Nephron (organoid): ENCODE measurements around the gene DDX21.
"Not testable (repeated sequence)": the region's sequence is repeated elsewhere in the genome, so short reads cannot be mapped to it uniquely, and the experiment has no call there.

Source experiments
- H3K27ac Mint-ChIP-seq, 3 experiments: 2 replicates each; pipeline ENCODE4 v1.8.0; 2020; ENCODE audit warnings: mixed read lengths in 3 of 3, mild to moderate bottlenecking in 2 of 3, moderate library complexity in 1 of 3
- H3K27me3 Mint-ChIP-seq: 2 replicates; pipeline ENCODE4 v1.8.0; 2021; ENCODE audit warnings: low read depth, mild to moderate bottlenecking, moderate library complexity, mixed read lengths
- H3K36me3 Mint-ChIP-seq: 2 replicates; pipeline ENCODE4 v1.8.0; 2020; ENCODE audit warnings: low read depth, mixed read lengths
- H3K4me1 Mint-ChIP-seq: 2 replicates; pipeline ENCODE4 v1.8.0; 2020; ENCODE audit warnings: mixed read lengths
- H3K4me3 Mint-ChIP-seq, 3 experiments: 2 replicates each; pipeline ENCODE4 v1.8.0; 2020; ENCODE audit warnings: mild to moderate bottlenecking in 3 of 3, mixed read lengths in 3 of 3, moderate library complexity in 2 of 3
- H3K9me3 Mint-ChIP-seq: 2 replicates; pipeline ENCODE4 v1.8.0; 2020; ENCODE audit warnings: mixed read lengths
- TF ChIP-seq, protein P1 (sequence below), 3 experiments: fragments of 200-600 bp; sonication (generic); IDR thresholded peaks; one replicate each; pipeline ENCODE4 v1.5.0; 2021; ENCODE audit warnings: antibody characterized with exemption in 3 of 3; ENCODE audit not compliant: unreplicated experiment in 3 of 3

DDX21 gene

DNA sequence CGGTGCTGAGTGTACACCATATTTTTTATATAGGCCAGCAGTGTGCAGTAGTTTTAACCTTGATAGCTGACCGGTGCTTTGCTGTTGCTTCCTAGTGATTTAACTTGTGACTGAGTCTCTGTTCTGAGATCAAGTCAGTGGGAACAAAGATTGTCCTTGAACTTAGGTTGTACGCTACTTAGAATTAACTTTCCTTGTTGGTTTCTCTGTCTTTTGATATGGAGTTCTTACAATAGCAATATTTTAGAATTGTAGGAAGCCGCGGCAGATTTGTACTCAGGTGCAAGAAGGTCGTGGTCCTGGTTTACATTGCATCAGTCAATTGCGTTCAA lies 1.3 kb downstream of the DDX21 start:
- peak overlapping the region; percentile 85 to 95 (median 94) for H3K27ac Mint-ChIP-seq
- peak overlapping the region; percentile 99 to 100 (median 99) for H3K4me3 Mint-ChIP-seq
- H3K4me1 Mint-ChIP-seq, result peaks cover 15% of the 10 kb centered on the region
- H3K36me3 Mint-ChIP-seq, result peaks cover 23% of the 10 kb centered on the region
- no peaks in the 10 kb centered on the region for H3K9me3 Mint-ChIP-seq
- TF ChIP-seq, protein P1, sequence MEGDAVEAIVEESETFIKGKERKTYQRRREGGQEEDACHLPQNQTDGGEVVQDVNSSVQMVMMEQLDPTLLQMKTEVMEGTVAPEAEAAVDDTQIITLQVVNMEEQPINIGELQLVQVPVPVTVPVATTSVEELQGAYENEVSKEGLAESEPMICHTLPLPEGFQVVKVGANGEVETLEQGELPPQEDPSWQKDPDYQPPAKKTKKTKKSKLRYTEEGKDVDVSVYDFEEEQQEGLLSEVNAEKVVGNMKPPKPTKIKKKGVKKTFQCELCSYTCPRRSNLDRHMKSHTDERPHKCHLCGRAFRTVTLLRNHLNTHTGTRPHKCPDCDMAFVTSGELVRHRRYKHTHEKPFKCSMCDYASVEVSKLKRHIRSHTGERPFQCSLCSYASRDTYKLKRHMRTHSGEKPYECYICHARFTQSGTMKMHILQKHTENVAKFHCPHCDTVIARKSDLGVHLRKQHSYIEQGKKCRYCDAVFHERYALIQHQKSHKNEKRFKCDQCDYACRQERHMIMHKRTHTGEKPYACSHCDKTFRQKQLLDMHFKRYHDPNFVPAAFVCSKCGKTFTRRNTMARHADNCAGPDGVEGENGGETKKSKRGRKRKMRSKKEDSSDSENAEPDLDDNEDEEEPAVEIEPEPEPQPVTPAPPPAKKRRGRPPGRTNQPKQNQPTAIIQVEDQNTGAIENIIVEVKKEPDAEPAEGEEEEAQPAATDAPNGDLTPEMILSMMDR (IDR thresholded peaks at IDR 0.05; ENCODE audit: unreplicated experiment in 3 of 3), result no peak
- H3K27me3 Mint-ChIP-seq, result no peaks in the 10 kb centered on the region

DNA sequence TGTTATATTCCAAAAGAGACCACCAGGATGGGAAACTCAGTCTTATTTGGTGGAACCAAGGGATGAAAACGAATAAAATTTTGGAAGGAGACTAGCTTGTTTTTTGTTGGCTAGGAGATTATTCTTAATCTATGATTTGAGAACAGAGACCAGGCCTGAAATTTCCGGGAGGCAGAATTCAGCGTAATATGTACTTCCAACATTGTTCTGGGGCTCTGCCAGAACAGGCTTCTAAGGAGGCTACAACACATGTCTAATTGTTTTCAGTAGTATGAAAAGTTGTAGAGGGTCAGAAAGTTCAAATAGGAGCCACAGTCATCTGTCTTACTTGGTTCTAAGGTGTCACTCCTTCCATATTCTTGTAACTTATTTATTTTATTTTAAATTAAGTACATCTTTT lies 1.7 kb downstream of the DDX21 start:
- Mint-ChIP-seq H3K27me3 (no peaks in the 10 kb centered on the region), H3K9me3 (no peaks in the 10 kb centered on the region)

DNA sequence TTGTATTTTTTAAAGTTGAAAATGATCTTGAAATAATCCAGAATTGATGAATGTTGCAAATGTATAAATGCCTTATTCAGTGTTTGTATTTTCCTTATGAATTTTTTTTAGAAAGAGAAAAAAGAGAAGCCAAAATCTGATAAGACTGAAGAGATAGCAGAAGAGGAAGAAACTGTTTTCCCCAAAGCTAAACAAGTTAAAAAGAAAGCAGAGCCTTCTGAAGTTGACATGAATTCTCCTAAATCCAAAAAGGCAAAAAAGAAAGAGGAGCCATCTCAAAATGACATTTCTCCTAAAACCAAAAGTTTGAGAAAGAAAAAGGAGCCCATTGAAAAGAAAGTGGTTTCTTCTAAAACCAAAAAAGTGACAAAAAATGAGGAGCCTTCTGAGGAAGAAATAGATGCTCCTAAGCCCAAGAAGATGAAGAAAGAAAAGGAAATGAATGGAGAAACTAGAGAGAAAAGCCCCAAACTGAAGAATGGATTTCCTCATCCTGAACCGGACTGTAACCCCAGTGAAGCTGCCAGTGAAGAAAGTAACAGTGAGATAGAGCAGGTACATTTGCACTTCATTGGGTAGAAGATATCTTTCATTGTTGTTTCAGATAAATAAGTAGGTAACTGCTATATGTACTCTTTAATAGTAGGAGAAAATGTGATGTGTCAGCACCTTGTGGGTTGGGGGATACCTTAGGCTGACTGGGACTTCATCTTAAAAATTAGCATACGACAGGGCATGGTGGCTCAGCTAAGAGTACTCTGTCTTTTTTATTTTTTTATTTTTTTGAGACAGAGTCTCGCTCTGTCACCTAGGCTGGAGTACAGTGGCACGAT lies 3.9 kb downstream of the DDX21 start:
- Mint-ChIP-seq H3K27me3 (no peaks in the 10 kb centered on the region), H3K4me3 (peak overlapping the region in 1 of 3 experiments; percentile 34), H3K27ac (no peak overlapping the region), H3K4me1 (peaks cover 15% of the 10 kb centered on the region), H3K36me3 (peaks cover 37% of the 10 kb centered on the region), H3K9me3 (no peaks in the 10 kb centered on the region)
- TF ChIP-seq, protein P1 (IDR thresholded peaks at IDR 0.05; ENCODE audit: unreplicated experiment in 3 of 3), result no peak

More for the DNA sequence above, 1.7 kb downstream of the DDX21 start:
- Mint-ChIP-seq H3K4me3 (peak overlapping the region; percentile 99 to 100 (median 99)), H3K4me1 (peaks cover 15% of the 10 kb centered on the region), H3K27ac (peak overlapping the region; percentile 85 to 95 (median 94)), H3K36me3 (peaks cover 25% of the 10 kb centered on the region)
- TF ChIP-seq, protein P1 (IDR thresholded peaks at IDR 0.05; ENCODE audit: unreplicated experiment in 3 of 3), result no peak

DNA sequence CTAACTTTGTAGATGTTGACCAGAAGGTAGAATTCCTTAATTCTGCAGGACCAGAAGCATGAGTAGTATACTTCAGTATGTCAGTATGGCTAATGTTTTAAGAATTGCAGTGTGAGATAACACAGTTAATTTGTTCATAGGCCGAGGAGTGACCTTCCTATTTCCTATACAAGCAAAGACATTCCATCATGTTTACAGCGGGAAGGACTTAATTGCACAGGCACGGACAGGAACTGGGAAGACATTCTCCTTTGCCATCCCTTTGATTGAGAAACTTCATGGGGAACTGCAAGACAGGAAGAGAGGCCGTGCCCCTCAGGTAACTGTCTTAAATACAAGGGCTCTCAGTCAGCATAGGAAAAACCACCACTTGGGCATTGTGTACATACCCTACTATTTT lies 7.2 kb downstream of the DDX21 start:
- TF ChIP-seq, protein P1 (IDR thresholded peaks at IDR 0.05; ENCODE audit: unreplicated experiment in 3 of 3), result no peak
- H3K27ac Mint-ChIP-seq, result no peak overlapping the region
- no peak overlapping the region for H3K4me3 Mint-ChIP-seq
- H3K4me1 Mint-ChIP-seq, result no peaks in the 10 kb centered on the region
- no peaks in the 10 kb centered on the region for H3K27me3 Mint-ChIP-seq
- H3K9me3 Mint-ChIP-seq, result no peaks in the 10 kb centered on the region
- H3K36me3 Mint-ChIP-seq, result peaks cover 62% of the 10 kb centered on the region

DNA sequence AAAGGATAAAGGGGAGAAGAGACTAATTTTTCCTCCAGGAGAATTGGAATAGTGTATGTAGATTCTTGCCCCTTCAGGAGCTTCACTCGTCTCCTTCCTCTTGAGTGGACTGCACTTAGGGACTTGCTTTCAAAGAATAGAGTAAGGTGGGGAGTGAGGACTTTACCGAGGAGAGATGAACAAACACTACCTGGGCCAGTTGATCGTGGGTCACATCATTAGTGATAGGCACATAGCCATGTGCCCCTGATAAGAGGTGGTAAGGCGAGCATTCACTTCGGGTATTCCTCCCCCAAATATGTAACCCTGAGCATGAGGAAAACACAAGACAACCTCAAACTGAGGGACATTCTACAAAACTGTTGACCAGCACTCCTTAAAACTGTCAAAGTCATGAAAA lies 18.0 kb downstream of the DDX21 start:
- Mint-ChIP-seq H3K27ac (no peak overlapping the region), H3K4me3 (no peak overlapping the region), H3K36me3 (peaks cover 75% of the 10 kb centered on the region), H3K9me3 (no peaks in the 10 kb centered on the region), H3K27me3 (no peaks in the 10 kb centered on the region), H3K4me1 (no peaks in the 10 kb centered on the region)
- TF ChIP-seq, protein P1 (IDR thresholded peaks at IDR 0.05; ENCODE audit: unreplicated experiment in 3 of 3), result no peak

DNA sequence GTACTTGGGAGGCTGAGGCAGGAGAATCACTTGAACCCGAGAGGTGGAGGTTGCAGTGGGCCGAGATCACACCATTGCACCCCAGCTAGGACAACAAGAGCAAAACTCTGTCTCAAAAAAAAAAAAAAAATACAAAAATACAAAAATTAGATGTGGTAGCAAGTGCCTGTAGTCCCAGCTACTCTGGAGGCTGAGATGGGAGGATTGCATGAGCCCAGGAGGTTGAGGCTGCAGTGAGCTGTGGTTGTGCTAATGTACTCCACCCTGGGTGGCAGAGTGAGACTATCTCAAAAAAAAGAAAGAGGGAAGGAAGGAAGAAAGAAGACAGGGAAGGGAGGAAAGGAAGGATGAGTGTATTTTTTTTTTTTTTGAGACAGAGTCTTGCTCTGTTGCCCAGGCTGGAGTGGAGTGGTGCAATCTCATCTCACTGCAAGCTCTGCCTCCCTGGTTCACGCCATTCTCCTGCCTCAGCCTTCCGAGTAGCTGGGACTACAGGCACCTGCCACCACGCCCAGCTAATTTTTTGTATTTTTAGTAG lies 20.0 kb downstream of the DDX21 start:
- not testable (repeated sequence) for H3K4me1 Mint-ChIP-seq, H3K4me3 Mint-ChIP-seq, H3K27ac Mint-ChIP-seq, H3K27me3 Mint-ChIP-seq, H3K9me3 Mint-ChIP-seq
- peaks cover 75% of the 10 kb centered on the region for H3K36me3 Mint-ChIP-seq

DNA sequence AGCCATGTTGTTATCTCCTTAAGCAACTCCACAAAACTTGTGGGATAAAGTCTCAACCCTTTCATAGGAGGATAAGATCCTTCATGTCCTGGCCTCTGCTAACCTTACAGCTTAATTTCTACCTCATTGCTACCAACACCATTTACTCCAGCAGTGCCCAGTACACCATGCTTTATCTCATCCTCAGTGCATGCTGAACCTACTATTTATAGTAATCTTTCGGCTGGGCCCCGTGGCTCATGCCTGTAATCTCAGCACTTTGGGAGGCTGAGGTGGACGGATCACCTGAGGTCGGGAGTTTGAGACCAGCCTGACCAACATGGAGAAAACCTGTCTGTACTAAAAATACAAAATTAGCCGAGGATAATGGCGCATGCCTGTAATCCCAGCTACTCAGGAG lies 23.8 kb downstream of the DDX21 start:
- H3K9me3 Mint-ChIP-seq, H3K4me3 Mint-ChIP-seq, H3K27me3 Mint-ChIP-seq, H3K27ac Mint-ChIP-seq, H3K4me1 Mint-ChIP-seq: not testable (repeated sequence)
- H3K36me3 Mint-ChIP-seq, result peaks cover 61% of the 10 kb centered on the region
